ENCODE data around the gene EHMT1.
"Not testable (repeated sequence)": the region's sequence is repeated elsewhere in the genome, so short reads cannot be mapped to it uniquely, and the experiment has no call there.

The EHMT1 gene

GRCh38 chr9:137762414-137763061 is 143.7 kb downstream of the EHMT1 start:
- DNase-seq (ENCODE audit: low read depth) = no peak

- DNase-seq (ENCODE audit: low read depth) = no peak
These were observed 144.6 kb downstream of the EHMT1 start for GRCh38 chr9:137763271-137763955.

- no peak for DNase-seq (ENCODE audit: low read depth)
These were observed 145.4 kb downstream of the EHMT1 start for GRCh38 chr9:137764171-137764671.

GRCh38 chr9:137764981-137765380 is 146.2 kb downstream of the EHMT1 start:
- no peak for DNase-seq (ENCODE audit: low read depth)

GRCh38 chr9:137765536-137765935 is 146.7 kb downstream of the EHMT1 start:
- no peak for DNase-seq (ENCODE audit: low read depth)

GRCh38 chr9:137771580-137771979 is 152.8 kb downstream of the EHMT1 start:
- DNase-seq (ENCODE audit: low read depth) = no peak

- DNase-seq (ENCODE audit: low read depth) = no peak
These were observed 153.6 kb downstream of the EHMT1 start for GRCh38 chr9:137772281-137772873.

GRCh38 chr9:137774775-137775386 is 156.1 kb downstream of the EHMT1 start:
- DNase-seq (ENCODE audit: low read depth) = no peak

- no peak for DNase-seq (ENCODE audit: low read depth)
These were observed 157.6 kb downstream of the EHMT1 start for GRCh38 chr9:137776306-137776995.

GRCh38 chr9:137777761-137778160 is 159.0 kb downstream of the EHMT1 start:
- DNase-seq (ENCODE audit: low read depth) = no peak

- DNase-seq (ENCODE audit: low read depth) = no peak
These were observed 159.5 kb downstream of the EHMT1 start for GRCh38 chr9:137778336-137778735.

GRCh38 chr9:137778914-137779313 is 160.1 kb downstream of the EHMT1 start:
- no peak for DNase-seq (ENCODE audit: low read depth)

GRCh38 chr9:137780031-137780430 is 161.2 kb downstream of the EHMT1 start:
- not testable (repeated sequence) for DNase-seq (ENCODE audit: low read depth)

GRCh38 chr9:137781906-137782585 is 163.2 kb downstream of the EHMT1 start:
- DNase-seq (ENCODE audit: low read depth) = no peak

GRCh38 chr9:137783521-137783920 is 164.7 kb downstream of the EHMT1 start:
- DNase-seq (ENCODE audit: low read depth) = no peak

GRCh38 chr9:137784046-137784445 is 165.2 kb downstream of the EHMT1 start:
- no peak for DNase-seq (ENCODE audit: low read depth)

GRCh38 chr9:137784641-137785513 is 166.1 kb downstream of the EHMT1 start:
- DNase-seq (ENCODE audit: low read depth) = no peak

- DNase-seq (ENCODE audit: low read depth) = no peak
These were observed 166.9 kb downstream of the EHMT1 start for GRCh38 chr9:137785704-137786161.

GRCh38 chr9:137786511-137786920 is 167.7 kb downstream of the EHMT1 start:
- no peak for DNase-seq (ENCODE audit: low read depth)

- no peak for DNase-seq (ENCODE audit: low read depth)
These were observed 168.6 kb downstream of the EHMT1 start for GRCh38 chr9:137787381-137787780.
